T-helper 1 cell (primary cell): ENCODE results near the gene HECA.
"Not testable (repeated sequence)": the region's sequence is repeated elsewhere in the genome, so short reads cannot be mapped to it uniquely, and the experiment has no call there.

ENCODE experiments used
- DNase-seq, 5 donors: peaks; one replicate each; pipeline ENCODE4 v3.0.0-alpha.2; 2012 to 2020
- total RNA-seq, 4 donors: gene quantifications; one replicate each; lab custom pipeline; 2026; lab: John Stamatoyannopoulos, UW

The HECA gene
- 323 to 932 (median 480) reads per million in 4 donors for total RNA-seq

- peak; percentile 96 to 99 (median 99) for DNase-seq
These were observed at the start of gene HECA for GRCh38 chr6:139134817-139135577. Gene HECA, plus strand, starts transcription at chr6:139135080. Its CDS starts 317 bp downstream, at chr6:139135397.

- DNase-seq = no peak
These were observed 43.1 kb upstream of the HECA start for GRCh38 chr6:139091826-139092225.

GRCh38 chr6:139099984-139100383, 34.9 kb upstream of the HECA start:
- DNase-seq = peak in 1 of 5 donors; percentile 54

- no peak for DNase-seq
These were observed 27.8 kb upstream of the HECA start for GRCh38 chr6:139107051-139107450.

GRCh38 chr6:139108378-139108777, 26.5 kb upstream of the HECA start:
- no peak for DNase-seq

GRCh38 chr6:139109558-139109957, 25.3 kb upstream of the HECA start:
- DNase-seq = peak in 1 of 5 donors; percentile 47

GRCh38 chr6:139112146-139112545, 22.7 kb upstream of the HECA start:
- no peak for DNase-seq

- no peak for DNase-seq
These were observed 22.3 kb upstream of the HECA start for GRCh38 chr6:139112561-139112960.

- DNase-seq = no peak
These were observed 20.1 kb upstream of the HECA start for GRCh38 chr6:139114746-139115145.

- DNase-seq = no peak
These were observed 18.7 kb upstream of the HECA start for GRCh38 chr6:139115989-139116758.

- no peak for DNase-seq
These were observed 17.1 kb upstream of the HECA start for GRCh38 chr6:139117734-139118133.

- no peak for DNase-seq
These were observed 15.3 kb upstream of the HECA start for GRCh38 chr6:139119552-139119951.

GRCh38 chr6:139122823-139123222, 12.1 kb upstream of the HECA start:
- DNase-seq = not testable (repeated sequence)

GRCh38 chr6:139124887-139125672, 9.8 kb upstream of the HECA start:
- DNase-seq = peak; percentile 34 to 94 (median 63)

GRCh38 chr6:139126255-139126654, 8.6 kb upstream of the HECA start:
- DNase-seq = peak in 1 of 5 donors; percentile 75

GRCh38 chr6:139126931-139127330, 7.9 kb upstream of the HECA start:
- DNase-seq = no peak

GRCh38 chr6:139129284-139129683, 5.6 kb upstream of the HECA start:
- DNase-seq = no peak

GRCh38 chr6:139131736-139132280, 3.1 kb upstream of the HECA start:
- no peak for DNase-seq

GRCh38 chr6:139133262-139134063, 1.4 kb upstream of the HECA start:
- no peak for DNase-seq

GRCh38 chr6:139134064-139134395, 850 bp upstream of the HECA start:
- DNase-seq = no peak

GRCh38 chr6:139135578-139136545, 982 bp downstream of the HECA start:
- DNase-seq = peak; percentile 50 to 67 (median 53)
